ENCODE data around the gene MYH13. TPM values are rescaled to one million over a fixed set of nuclear protein-coding genes. Genes with fewer than 3 reads are reported as not detected.

Gene MYH13
- total RNA-seq, 1 experiment from 2014 or later: not detected

GRCh38 chr17:10305398-10305797, 67.4 kb downstream of the MYH13 start:
- DNase-seq (ENCODE audit: low read depth): no peak

DNA sequence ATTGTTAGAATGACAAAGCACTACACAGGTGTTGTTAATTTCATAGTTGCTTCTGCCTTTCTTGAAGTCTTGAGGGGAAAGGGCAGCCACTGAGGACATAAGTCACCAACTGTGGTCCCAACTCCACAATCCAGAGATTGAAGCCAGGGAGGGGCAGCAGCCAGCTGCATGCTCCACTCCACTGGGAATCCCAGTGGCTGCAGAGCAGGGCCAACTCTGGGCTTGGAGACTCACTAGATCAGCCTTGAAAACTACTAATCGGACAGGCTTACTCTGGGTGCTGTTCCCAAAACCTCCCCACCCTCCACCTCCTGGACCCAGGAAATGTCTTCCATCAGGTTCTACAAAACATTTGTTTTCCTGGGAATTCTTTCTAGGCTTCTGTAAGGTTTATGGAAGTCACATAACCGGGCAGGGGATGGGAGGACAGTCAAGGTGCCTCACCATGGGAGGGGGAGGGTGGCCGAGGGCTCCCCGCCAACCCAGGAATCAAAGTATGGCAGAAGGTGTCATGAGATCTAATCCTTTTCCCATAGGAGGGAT, 68.0 kb downstream of the MYH13 start:
- DNase-seq (ENCODE audit: low read depth): no peak

DNA sequence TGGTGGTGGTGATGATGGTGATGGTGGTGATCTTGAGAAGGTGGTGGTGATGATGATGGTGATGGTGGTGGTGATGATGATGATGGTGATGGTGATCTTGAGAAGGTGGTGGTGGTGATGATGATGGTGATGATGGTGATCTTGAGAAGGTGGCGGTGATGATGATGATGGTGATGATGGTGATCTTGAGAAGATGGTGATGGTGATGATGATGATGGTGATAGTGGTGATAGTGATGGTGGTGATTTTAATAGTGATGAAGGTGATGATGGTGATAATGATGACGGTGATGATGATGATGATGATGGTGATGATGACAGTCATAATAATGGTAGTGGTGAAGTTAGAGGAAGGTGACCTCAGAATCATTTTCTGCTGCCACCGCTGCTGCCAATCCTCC, 75.1 kb downstream of the MYH13 start:
- no peak for DNase-seq (ENCODE audit: low read depth)

DNA sequence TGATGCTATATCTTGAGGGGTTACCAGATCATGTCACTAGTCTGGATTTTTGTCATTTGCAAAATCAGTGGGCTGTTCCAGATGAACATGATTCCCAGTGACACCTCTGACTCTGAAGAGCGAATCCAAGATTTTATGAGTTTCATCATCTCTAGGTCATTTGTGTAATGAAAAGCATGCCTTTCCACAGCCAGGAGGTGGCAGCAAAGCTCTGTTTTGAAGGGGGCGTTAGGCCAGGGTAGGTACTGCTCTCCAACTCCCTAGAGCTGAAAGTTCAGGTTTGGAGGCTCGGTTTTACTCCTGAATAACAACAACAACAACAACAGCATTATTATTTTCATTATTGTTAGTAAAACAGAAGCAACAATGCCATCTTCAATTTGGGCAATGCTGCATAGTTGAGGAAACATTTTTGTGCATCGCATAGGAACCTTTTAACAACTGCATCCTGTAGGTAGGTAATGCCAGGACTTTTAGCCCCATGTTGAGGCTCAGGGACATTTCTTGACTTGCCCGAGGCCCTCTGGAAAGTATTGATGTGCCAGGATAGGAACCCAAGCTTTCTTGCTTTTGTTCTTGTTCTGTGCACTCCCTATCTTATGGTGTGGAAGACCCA, 77.0 kb downstream of the MYH13 start:
- DNase-seq (ENCODE audit: low read depth): peak; percentile 47

DNA sequence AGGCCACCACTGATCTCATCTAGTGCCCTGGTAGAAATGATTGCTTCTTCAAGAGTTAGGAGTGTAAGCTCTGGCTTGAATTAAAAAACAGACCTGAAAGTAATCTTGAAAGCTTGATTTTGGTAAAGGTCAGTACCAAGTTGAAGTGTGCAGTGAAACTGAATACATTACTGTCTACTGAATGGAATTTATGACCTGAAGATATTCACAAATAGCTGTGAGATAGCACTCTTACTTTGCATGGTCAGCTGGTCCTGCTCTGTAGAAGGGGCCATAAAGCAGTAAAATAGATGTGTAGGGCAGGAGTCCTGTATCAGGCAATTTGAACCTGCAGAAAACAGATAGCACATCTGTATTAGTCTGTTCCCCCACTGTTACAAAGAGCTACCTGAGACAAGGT, 78.6 kb downstream of the MYH13 start:
- DNase-seq (ENCODE audit: low read depth): no peak

GRCh38 chr17:10292057-10292937, 80.5 kb downstream of the MYH13 start:
- DNase-seq (ENCODE audit: low read depth): peak; percentile 97

DNA sequence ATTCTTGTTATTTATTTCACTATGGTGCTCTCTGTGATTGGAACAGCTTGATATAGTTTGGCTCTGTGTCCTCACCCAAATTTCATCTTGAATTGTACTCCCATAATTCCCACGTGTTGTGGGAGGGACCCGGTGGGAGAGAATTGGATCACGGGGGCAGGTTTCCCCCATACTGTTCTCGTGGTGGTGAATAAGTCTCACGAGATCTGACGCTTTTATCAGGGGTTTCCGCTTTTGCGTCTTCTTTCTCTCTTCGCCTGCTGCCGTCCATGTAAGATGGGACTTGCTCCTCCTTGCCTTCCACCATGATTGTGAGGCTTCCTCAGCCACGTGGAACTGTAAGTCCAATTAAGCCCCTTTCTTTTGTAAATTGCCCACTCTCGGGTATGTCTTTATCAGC, 81.2 kb downstream of the MYH13 start:
- peak; percentile 88 for DNase-seq (ENCODE audit: low read depth)

GRCh38 chr17:10290041-10290440, 82.8 kb downstream of the MYH13 start:
- no peak for DNase-seq (ENCODE audit: low read depth)

DNA sequence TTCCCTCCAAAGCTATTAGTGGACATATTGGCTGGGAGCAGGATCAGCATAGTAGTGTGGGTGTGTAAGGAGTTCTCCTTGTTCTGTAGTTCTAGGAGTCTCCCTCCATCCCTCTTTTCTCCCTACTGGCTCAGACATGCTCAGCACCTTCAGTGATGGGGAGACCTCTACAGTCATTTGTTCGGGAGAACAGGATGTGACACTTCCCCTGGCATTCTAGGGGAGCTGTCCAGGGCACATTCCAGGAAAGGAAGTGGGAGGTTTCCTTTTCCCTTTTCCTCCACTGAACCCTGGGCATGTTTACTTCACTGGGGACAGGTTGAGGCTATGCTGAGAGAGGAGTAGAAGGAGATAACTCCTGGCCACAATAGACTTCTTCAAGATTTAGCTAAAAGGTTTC, 86.5 kb downstream of the MYH13 start:
- peak; percentile 21 for DNase-seq (ENCODE audit: low read depth)

DNA sequence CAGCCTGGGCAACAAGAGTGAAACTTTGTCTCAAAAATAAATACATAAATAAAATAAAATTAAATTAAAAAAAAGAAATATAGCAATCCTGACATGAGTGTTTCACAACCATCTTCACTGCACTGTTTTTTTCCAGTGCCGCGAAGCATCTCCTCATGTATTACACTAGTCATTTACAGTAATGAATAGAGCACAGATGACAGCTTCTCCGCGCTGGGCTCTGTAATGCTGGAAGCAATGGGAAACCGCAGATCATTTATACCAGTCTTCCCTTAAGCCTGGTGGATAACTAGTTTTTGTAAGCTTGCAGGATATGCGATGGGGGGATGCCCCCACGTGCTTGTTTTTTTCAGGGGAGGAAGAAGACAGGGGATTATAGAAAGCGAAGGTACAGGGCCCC, 86.9 kb downstream of the MYH13 start:
- DNase-seq (ENCODE audit: low read depth): no peak

- no peak for DNase-seq (ENCODE audit: low read depth)
Measured at GRCh38 chr17:10280068-10280467, 92.7 kb downstream of the MYH13 start.

GRCh38 chr17:10278218-10278617, 94.6 kb downstream of the MYH13 start:
- no peak for DNase-seq (ENCODE audit: low read depth)

DNA sequence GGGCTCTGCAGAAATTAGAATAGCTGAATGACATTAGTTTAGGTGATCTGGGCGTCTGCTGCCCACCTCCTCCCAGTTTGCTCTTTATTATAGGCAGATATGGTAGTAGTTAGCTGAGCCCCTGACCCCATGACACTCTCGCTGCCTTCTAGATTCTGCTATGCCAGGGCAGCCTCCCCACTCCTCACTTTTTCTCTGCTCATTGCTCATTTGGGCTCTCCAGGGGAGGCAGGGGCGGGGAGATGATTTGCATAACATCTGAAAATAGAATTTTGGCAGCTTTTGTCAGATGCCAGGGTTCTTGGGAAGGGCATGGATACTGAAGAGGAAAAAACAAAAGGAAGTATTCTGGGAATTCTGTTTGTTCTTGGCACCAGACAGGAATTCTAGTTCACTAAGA, 96.4 kb downstream of the MYH13 start:
- no peak for DNase-seq (ENCODE audit: low read depth)

DNA sequence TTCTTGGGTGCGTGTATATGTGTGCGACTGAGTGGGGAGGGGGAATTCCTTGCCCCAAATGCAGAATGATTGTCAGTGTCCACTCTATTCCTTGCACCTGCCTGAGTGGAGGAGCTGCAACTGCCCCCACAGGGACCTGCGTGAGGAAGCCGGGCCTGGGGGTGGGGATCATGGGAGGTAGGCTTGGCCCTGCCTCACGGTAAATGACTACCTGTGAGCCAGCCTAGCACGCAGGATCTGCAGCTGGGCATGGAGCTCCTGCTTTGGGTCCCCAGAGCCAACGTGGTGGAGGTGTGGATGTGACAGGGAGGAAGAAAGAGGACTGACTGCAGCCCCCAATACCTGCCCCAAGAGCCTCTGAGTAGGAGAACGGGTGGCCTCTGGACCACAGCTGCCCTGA, 97.4 kb downstream of the MYH13 start:
- no peak for DNase-seq (ENCODE audit: low read depth)

DNA sequence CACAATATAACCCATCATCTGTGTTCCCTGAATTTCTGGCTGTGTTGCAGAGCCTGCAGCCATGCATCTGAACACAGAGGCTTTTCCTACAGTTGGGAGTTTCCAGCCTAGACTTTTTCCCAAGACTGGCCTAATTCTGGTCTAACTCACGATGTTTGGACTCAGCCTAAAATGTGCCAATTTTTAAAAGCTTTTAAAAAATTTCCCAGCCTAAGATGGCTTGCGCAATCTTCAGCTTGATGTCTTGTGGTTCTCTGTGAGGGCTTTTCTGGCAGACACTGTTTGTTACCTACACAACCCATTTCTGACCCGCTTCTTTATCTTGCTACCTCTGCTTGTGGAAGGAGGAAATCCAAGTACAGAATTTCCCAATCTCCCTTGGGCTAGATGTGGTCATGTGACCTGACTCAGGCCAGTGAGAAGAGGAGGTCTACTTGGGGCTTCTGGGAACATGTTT, 101.7 kb downstream of the MYH13 start:
- DNase-seq (ENCODE audit: low read depth): no peak

- peak; percentile 18 for DNase-seq (ENCODE audit: low read depth)
Measured at GRCh38 chr17:10270258-10270657, 102.5 kb downstream of the MYH13 start.

GRCh38 chr17:10268005-10268404, 104.8 kb downstream of the MYH13 start:
- no peak for DNase-seq (ENCODE audit: low read depth)

- DNase-seq (ENCODE audit: low read depth): no peak
Measured at GRCh38 chr17:10266296-10266876, 106.4 kb downstream of the MYH13 start.

GRCh38 chr17:10265100-10265810, 107.6 kb downstream of the MYH13 start:
- DNase-seq (ENCODE audit: low read depth): no peak

- DNase-seq (ENCODE audit: low read depth): no peak
Measured at GRCh38 chr17:10264051-10264450, 108.8 kb downstream of the MYH13 start.

DNA sequence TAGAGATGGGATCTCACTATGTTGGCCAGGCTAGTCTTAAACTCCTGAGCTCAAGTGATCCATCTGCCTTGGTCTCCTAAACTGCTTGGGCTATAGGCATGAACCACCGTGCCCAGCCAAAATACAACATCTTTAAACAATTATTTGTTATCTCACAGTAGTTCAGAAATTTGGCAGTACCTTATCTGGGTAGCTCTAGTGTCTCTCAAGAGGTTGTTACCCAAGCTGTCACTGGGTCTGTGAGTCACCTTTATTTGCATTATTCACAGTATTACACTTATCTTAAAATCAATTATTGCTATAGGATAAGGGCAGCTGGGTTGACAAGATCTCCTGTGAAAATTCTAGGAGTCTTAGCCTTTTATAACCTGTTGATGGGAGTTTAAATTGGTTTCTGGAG, 110.4 kb downstream of the MYH13 start:
- no peak for DNase-seq (ENCODE audit: low read depth)

- no peak for DNase-seq (ENCODE audit: low read depth)
Measured at GRCh38 chr17:10261098-10261497, 111.7 kb downstream of the MYH13 start.

All from HT1080 (cell line).